ENCODE results near the gene TRPC4.
"Not testable (repeated sequence)": the region's sequence is repeated elsewhere in the genome, so short reads cannot be mapped to it uniquely, and the experiment has no call there.

The TRPC4 gene

DNA sequence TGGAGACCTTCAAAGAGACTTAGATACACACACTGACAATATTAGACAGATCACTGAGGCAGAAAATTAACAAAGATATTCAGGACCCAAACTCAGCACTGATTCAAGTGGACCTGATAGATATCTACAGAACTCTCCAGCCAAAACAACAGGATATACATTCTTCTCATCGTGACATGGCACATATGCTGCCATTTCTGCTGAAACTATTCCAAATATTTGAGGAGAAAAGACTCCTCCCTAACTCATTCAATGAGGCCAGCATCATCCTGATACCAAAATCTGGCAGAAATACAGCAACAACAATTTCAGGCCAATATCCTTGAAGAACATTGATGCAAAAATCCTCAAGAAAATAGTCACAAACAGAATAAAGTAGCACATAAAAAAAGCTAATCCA is 53.3 kb downstream of the TRPC4 start:
- DNase-seq = no peak

DNA sequence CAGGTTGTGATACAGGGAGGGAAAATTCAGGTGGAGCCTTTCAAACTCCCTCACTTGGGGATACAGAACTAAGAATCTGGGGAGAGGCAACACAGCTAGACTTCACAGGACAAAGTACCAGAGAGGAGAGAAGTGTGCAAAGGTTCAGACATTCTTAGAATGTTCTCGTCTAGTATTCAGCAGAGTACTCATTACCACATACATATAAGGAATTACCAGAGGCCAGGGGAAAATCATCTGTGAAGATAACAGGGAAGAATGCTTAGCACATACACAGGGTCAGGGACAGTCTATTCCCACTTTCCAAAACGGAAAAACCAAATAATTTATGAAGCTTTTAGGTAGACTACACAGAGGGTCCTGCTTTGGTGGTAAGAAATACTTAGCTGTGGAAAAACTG is 58.1 kb downstream of the TRPC4 start:
- DNase-seq = no peak

DNA sequence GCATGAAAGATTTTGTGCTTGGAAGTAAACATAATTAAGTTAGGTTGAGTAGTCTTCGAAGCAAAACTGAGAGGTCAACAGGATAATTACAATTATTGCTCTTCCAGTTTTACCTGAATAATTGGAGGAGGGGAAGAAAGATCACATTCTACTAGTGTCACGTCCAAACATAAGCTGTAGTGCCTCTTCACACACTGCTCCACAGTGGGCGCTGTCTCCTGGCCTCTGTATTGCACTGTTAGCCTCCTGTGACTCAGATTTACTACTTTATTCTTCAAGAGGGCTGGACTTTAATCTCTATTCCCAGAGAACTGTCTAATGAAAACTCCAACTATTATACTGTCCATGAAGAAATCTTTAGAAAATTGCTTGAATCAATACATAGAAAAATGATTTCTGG is 62.9 kb downstream of the TRPC4 start:
- DNase-seq = no peak

DNA sequence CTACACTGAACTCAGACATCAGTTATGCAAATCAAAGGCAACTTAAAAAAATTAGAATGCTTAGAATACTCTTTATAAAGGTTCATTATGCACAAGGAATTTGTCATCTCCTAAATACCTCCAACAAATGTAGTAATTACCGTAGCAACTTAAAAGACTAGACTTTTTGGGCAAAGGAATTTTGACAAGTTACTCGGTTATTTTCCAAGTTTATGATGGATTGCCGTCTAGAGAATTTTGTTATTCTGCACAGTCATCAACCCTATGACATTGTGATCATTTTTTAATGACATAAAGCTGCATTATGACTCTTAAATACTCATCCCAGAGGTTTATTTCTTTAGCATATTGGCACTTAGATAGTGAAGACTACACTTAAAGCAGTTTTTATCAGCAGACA is 71.9 kb downstream of the TRPC4 start:
- DNase-seq = no peak

DNA sequence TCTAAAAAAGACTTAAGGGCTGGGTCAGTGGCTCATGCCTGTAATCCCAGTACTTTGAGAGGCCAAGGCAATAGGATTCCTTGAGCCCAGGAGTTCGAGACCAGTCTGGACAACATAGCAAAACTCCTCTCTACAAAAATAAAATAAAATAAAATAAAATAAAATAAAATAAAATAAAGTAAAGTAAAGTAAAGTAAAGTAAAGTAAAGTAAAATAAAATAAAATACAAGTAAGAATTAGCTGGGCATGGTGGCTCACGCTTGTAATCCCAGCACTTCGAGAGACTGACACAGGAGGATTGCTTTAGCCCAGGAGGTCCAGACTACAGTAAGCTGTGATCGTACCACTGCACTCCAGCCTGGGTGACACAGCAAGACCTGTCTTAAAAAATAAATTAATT is 72.8 kb downstream of the TRPC4 start:
- not testable (repeated sequence) for DNase-seq

DNA sequence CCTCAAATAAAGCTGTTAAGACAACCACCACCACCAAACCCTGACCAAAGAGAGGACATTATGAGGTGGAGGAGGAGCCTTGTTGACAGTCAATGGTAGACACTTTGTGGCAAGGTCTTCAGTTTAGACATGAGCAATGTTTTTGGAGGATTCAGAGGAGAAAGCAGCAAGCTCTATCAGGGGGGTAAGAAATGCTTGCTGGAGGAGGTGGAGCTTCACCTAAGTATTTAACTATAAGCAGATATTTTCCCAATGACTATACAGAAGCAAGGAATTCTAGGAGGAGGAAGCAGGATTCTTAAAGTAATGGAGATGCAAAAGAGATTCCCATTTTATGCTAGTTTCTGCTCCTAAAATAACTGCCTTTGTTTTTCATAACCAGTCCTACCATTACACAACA is 74.2 kb downstream of the TRPC4 start:
- DNase-seq = no peak

DNA sequence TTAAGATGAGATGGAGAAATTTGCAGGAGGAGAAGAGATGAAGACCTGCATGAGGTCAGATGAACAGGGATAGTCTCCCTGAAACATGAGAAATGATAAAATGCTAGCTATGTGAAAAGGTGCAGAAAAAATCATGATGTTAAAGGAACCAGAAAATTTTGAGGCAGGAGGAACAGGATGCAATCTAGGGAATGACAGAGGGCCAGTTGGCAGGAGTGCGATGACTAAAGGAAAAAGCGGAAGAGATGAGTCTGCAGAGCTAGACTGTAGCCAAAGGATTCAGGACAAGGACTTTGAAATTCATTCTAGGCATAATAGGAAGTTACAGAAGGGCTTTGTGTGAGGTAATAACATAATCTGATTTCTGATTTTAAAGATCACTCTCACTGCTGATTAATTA is 77.9 kb downstream of the TRPC4 start:
- DNase-seq = no peak

DNA sequence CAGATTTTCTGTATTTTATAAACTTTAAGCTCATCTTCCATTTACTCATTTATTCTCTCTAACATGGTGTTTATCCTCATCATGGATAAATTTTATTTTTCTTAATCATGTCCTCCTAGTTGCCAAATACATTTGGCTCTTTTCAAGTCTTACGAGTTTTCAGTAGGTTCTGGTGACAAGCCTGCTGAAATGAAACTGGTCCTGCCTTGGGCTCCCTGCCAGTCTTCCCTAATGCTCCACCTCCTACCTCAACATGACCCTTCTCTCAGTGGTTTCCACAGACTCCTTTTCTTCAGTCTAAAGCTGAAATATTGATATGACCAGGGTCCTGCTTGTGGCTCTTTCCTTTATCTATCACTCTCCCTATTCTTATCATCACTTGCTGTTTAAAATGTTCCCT is 81.2 kb downstream of the TRPC4 start:
- DNase-seq = no peak

DNA sequence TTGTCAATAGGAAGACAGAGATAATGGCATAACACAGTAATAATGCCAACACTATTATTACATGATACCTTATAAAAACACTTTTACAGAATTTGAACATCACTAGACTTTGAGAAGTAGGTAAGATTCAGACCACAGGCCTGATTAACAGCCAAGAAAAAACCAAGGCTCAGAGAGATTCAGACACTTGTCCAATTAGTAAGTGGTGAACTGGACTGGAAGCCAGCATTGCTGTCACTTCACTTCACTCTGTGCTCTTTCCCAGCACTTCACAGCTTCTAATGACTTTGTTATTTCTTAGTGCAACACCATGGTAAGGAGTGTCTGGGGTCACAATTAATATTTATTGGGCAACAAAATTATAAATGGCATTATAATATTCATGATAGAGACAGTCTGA is 91.9 kb downstream of the TRPC4 start:
- DNase-seq = no peak

DNA sequence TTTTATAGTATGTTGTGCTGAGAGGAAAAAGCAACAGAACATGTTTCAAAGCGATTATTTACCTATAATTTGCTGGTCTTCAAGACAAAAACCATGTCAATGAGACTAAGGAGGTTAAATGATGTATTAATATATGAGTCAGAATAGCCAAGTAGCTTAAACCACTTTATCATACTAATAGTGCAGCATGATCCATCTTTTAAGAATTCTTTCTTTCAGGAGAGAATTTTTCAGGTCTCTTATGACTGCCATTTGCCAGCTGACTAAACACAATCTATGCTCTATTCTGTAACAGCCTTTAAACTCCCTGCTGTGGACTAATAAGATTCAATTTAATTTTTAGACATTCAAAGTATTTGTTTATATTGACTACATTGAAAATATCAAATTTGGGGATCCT is 93.7 kb downstream of the TRPC4 start:
- no peak for DNase-seq

DNA sequence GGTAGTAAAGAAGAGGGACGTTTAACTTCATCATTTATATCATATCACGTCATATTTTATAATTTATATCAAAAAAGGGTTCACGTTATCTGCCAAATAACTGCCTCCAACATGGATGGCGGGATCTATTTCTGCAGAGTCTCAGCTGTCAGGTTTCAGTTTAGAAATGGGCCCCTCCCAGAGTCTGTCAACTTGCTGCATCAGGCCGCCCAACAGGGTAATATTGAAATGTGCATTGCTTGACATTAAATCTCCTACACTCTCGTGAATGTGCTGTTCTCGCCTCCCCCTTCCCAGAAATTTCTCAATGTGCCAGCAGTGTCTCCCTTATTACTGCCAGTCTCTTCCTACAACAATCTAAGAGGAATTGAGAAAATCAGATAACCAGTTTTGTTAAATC is 96.9 kb downstream of the TRPC4 start:
- no peak for DNase-seq

DNA sequence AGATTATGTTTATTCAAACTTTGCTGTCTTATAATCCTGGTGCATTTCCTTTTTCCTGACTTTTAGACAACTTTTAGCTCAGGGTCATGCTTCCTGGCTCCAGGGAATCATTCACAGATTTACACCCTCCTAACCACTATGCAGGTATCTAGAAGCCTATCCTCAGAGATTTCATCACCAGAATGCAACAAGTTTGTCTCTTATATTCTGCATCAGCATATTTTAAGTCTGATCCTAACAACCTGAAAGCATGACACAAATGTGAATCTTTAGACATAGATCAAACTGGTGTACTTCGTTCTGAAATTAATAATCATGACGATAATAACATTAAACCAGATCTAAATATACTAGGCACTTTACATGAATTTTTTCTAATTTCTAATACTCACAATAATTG is 100.0 kb downstream of the TRPC4 start:
- DNase-seq = no peak

DNA sequence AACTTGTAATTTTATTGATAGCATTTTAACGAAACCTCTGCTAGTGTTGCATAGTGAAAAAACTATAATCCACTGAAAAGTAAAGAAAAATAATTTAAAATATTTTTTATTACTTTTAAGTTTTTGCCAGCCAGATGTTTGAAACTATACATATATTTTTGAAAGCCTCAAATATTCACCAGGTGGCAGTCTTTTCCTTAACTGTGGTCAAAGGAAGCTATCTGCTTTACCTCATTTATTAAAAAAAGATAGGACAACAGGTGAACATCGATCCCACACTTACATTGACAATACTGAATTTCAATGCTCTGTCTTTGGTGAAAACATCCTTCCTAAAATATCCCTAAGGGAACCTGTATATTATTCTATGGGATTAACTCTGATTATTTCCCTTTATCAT is 100.5 kb downstream of the TRPC4 start:
- DNase-seq = no peak

DNA sequence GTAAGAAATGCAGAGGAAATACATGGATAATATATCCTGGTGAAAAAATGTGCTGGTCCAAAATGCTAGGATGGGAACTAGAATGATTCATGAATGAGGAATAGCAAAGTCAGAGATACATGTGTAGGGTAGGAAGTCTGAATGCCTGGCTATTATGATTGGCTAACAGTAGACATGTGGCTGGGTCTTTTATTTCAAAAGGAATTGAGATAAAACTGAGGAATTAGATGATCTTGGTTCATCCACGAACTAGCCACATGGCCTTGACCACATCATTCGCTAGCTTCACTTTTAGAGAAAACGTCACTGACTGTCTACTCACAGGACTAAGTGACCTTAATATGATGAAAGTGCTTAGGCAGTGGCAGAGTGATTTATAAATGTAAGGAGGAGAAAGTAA is 103.1 kb downstream of the TRPC4 start:
- no peak for DNase-seq

DNA sequence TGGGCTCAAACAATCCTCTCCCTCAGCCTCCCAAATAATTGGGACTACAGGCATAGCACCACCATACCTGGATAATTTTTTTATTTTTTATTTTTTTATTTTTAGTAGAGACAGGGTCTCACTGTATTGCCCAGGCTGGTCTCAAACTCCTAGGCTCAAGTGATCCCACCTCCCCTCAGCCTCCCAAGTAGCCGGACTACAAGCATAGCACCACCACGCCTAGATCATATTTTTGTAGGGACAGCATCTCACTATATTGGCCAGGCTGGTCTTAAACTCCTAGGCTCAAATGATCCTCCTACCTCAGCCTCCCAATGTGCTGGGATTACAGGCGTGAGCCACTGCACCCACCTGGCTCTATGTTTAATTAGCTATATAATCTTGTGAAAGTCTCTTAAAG is 114.2 kb downstream of the TRPC4 start:
- DNase-seq = no peak

DNA sequence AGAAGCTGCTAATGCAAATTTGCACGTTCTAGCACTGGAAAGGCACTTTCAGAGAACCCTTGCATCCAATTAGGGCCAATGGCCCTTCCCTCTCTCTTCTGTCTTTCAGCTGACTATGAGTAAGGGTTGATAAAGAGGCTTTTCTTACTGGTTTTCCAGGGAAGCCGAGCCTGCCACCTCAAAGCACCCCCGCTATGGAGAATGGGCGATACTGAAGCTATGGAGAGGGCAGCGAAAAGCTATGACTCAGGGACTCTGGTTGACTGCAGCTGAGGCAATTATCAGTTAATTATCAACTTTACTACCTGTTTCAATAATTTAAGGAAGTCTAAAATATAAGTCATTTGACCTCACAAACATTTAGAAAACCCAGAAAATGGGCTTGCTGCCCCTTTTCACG is 115.8 kb downstream of the TRPC4 start:
- no peak for DNase-seq

DNA sequence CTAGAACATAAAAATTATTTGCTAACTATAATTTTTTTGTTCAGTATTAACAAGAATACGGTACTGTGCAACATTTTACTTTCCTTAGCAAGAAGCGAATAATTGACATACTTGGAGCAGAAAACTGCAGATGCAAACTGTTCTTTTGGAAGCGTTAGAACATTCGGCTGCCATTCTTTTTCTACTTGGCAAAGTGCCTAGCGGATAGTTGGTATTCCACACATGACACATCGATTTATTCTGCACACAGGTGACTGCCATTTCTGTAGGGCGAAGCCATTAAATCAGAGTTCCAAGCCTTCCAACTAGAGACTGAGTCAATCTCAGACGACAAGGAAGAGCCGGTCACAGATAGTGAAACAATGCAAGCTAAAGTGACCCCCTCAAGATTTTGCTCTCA is 117.4 kb downstream of the TRPC4 start:
- no peak for DNase-seq

DNA sequence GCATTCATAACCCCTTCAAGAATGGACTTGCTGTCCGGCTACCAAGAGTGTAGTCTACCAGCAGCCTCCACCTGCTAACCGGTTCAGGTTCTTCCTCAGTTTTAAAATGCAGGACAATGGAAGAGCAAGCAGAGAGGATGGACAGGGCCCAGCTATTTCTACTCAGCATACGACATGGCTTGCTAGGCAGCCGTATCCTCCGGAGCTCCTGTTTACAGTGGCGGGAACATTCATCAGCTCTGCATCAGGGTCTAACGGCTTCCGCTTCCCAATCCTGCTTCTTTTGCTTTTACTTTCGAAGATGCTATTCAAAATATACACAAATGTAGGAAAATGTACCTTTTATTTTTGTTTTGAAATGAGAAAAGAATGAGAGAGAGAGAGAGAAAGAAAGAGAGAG is 118.5 kb downstream of the TRPC4 start:
- DNase-seq = no peak

DNA sequence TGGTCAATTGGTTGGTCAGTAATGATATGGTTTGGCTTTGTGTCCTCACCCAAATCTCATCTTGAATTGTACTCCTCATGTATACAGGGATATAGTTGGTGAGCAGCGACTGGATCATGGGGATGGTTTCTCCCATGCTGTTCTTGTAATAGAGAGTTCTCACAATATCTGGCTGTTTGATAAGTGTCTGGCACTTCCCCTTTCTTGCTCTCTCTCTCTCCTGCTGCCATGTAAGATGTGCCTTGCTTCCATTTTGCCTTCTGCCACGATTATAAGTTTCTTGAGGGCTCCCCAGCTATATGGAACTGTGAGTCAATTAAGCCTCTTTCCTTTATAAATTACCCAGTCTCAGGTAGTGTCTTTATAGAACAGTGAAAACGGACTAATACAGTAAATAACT is 120.7 kb downstream of the TRPC4 start:
- no peak for DNase-seq

DNA sequence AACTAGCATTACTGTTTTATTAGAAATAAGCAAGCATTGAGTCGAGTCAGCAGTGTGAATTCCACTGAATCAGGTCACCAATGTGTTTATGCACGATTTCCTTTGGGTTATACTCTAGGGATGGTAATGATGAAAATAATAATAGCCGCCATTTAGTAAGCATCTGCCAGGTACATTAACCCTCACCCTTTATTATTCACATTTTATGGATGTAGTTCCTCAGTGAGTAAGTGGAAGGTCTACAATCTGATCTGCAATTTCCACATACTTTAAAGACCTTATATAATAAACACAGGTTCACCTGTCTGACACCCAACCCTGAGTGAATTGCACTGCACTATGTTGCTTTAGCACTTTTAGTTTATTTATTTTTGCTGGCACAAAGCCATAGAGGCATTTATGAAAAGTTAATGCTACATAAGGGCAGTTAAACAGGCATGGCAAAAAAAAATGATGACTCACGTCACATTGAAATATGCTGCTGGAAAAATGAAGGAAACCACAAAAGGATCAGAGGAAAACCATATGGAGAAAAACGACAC is 122.4 kb downstream of the TRPC4 start:
- no peak for DNase-seq

DNA sequence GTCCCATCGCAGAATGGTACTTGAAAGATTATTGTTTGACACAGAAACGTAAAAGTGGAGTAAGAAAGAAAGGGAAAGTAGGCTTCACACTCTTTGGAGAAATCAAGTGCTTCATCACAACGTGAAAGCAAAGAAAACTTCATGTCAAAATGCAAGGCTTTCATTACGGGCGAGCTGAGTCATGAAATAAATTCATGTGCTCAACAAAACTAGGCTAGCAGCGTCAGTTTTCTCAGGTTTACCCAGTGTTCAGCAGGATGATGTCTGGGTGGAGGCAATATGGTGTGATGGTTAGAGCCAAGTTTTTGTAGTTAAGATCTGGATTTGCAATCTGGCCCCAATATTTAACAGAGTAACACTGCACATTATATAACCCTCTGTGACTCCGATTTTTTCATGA is 128.0 kb downstream of the TRPC4 start:
- DNase-seq = no peak

DNA sequence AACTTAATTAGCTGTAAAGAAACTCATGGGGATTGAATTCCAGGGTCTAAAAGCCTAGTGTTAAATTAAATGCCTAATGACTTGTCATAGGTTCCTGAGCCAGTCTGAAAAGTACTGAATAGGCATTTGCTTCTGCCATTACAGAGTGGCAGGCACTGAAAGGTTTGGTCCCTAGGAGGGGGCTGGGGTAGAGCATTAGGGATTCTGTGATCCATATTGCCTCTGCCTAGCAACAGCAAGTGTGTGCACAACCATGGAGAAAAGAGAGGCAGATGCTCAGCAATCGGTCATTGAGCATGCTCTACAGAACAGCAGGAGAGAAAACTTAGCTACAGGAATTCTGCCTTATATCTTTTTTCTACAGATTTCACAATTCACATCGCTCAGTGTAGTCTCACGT is 133.5 kb downstream of the TRPC4 start:
- no peak for DNase-seq

DNA sequence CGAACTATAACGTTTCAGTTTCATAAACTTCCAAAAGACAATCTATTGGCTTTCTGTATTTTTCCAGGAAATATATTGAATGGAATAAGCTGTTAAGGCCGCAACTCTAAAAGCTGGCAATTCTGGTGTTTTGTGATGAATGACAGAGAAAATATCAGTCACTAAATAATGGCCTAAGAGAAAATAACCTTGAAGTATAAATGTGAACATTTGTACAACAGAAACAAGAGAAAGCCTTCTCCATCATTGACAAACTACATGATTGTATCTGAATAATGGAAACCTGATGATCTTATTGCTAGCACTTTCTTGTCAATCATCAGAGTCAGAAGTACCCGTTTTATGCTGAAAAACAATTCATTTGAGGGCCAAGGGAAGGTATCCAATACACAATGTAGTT is 134.3 kb downstream of the TRPC4 start:
- no peak for DNase-seq

DNA sequence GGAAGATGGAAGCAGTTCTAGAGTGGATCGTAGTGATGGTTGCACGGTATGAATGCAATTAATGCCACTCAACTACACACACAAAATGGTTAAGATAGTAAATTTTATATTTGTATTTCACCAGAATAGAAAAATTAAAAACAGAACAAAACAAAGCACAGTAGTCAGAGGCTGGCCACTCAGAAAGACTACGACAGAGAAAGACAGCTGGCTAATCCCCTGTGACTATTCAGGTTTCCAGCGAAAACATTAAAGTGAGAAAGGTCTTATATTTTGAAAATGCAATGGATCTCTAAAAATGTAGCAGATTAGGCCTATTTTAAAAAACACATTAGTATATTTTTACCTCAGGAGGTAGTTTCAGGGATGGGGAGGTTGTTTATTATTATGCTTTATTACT is 139.7 kb downstream of the TRPC4 start:
- DNase-seq = no peak

DNA sequence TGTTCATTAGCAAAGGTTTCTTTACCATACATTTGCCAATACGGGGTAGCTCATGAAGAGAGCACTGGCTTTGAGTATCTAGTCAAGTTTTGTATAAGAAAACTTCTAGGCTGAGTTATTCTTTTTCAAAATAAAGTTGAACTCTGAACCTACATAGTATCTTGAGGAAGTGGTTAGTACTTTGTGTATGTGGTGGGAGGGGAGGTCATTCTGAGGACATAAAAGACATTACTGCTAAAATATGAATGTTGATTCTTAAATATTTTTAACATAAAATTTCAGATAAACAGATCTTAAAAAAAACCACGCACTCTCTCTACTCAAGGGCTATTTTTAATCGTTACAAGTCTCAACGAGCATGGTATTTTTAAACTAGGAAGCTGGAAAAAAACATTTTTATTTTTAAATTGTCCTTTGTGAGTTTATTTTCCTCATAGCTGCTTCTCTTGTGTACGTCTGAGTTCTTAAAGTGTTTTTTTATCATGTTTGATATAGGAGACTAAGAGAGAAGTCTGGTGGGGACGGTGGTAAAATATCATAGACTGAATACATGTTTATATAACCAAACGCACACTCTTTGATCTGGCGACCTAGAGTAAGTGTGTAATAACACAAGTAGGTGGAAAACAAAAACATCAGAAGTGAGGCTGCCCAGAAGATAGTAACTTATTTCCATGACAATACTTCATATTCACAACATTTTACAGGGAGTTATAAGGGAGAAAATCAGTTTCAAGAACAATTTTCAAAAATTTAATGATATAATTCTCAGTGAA is 153.0 kb downstream of the TRPC4 start:
- no peak for DNase-seq

Measured in stimulated activated naive CD4-positive, alpha-beta T cell treated with Interleukin-2 at 50 U/mL for 16 hours (primary cell).